K562 (cell line): ENCODE data around the gene NDUFA7. TPM values are rescaled to one million over a fixed set of nuclear protein-coding genes. Genes with fewer than 3 reads are reported as not detected.

ENCODE experiments used
- ATAC-seq: fragments of 200-7000 bp; cut with Tn5 transposase; 3 replicates; pipeline ENCODE4 v1.9.1; 2020; ENCODE audit warnings: moderate library complexity
- BruUV-seq: library from RNA; stranded (reverse); fragments of 400-500 nt; replicated peaks from 2 replicates; lab custom pipeline; 2021; lab: Mats Ljungman, UMichigan
- CTCF ChIA-PET: fragments of 300-600 bp; formaldehyde crosslinking; extraction: SDS; loops from one replicate; lab custom pipeline; 2021; ENCODE audit warnings: low intra/inter-chr PET ratio; lab: Yijun Ruan, JAX
- POLR2A ChIA-PET: fragments of 300-600, 350-650 bp; sonication (Branson Sonifier 250); formaldehyde crosslinking; extraction: SDS; loops from one replicate; lab custom pipeline; 2021; ENCODE audit warnings: antibody characterized with exemption, inconsistent platforms; lab: Yijun Ruan, JAX
- DNase-seq, 4 experiments: peaks; one replicate each; pipeline versions ENCODE4 v3.0.0 to v3.0.0-alpha.2; 2011 to 2018; ENCODE audit warnings: low spot score in 3 of 4, mixed read lengths in 3 of 4; ENCODE audit errors: extremely low read depth in 1 of 4
- FAIRE-seq: peaks from 2 replicates; lab custom pipeline; 2011; peaks lifted over from hg19 to GRCh38; lab: Jason Lieb, UNC
- H2AFZ ChIP-seq: 2 replicates; pipeline ENCODE4 v1.6.0; 2011; ENCODE audit warnings: low read depth, low read length, control low read depth, inconsistent platforms
- H3K27ac ChIP-seq: fragments of 200-600 bp; 3 replicates; pipeline ENCODE4 v1.8.0; 2011; ENCODE audit warnings: low read depth, mild to moderate bottlenecking, control low read depth, inconsistent platforms, low read length, moderate library complexity, mixed read lengths; ENCODE audit errors: extremely low read depth
- H3K27me3 ChIP-seq, 2 experiments: fragments of 300-600 bp in 1 of 2; 2 replicates in 1 of 2; 3 replicates in 1 of 2; pipeline versions ENCODE4 v1.6.0 to v1.8.0; 2011; ENCODE audit warnings: inconsistent platforms in 2 of 2, low read length in 2 of 2, mild to moderate bottlenecking in 1 of 2, mixed read lengths in 1 of 2, moderate library complexity in 1 of 2; ENCODE audit not compliant: control insufficient read depth in 2 of 2, insufficient read depth in 2 of 2
- H3K36me3 ChIP-seq: fragments of 300-600 bp; 3 replicates; pipeline ENCODE4 v1.8.0; 2011; ENCODE audit warnings: mild to moderate bottlenecking, low read length, inconsistent platforms; ENCODE audit not compliant: control insufficient read depth, insufficient read depth
- H3K4me1 ChIP-seq, 2 experiments: fragments of 200-600 bp in 1 of 2; replicated peaks in 1 of 2; 2 replicates in 1 of 2; 3 replicates in 1 of 2; pipeline versions ENCODE4 v1.5.1 to v1.8.0; 2011; ENCODE audit warnings: inconsistent platforms in 2 of 2, low read length in 2 of 2, mild to moderate bottlenecking in 1 of 2, mixed read lengths in 1 of 2, moderate library complexity in 1 of 2; ENCODE audit not compliant: control insufficient read depth in 2 of 2, insufficient read depth in 2 of 2
- H3K4me2 ChIP-seq: 2 replicates; pipeline ENCODE4 v1.6.1; 2011; ENCODE audit warnings: low read length, control low read depth, inconsistent platforms, mixed read lengths; ENCODE audit not compliant: insufficient read depth
- H3K4me3 ChIP-seq: fragments of 200-600 bp; sonication (generic), shearing (Covaris generic); 2 replicates; pipeline ENCODE4 v1.5.1; 2016; ENCODE audit warnings: control low read depth, inconsistent platforms
- H3K79me2 ChIP-seq: fragments of 200-600 bp; 3 replicates; pipeline ENCODE4 v1.8.0; 2011; ENCODE audit warnings: low read length, inconsistent platforms; ENCODE audit not compliant: control insufficient read depth, insufficient read depth
- H3K9ac ChIP-seq, 2 experiments: 2 replicates each; pipeline versions ENCODE4 v1.6.0 to v1.6.1; 2011; ENCODE audit warnings: low read depth in 2 of 2, low read length in 2 of 2, control low read depth in 1 of 2, inconsistent platforms in 1 of 2, mild to moderate bottlenecking in 1 of 2, mixed read lengths in 1 of 2; ENCODE audit not compliant: insufficient read depth in 1 of 2
- H3K9me1 ChIP-seq: one replicate; pipeline ENCODE4 v1.6.0; 2011; ENCODE audit warnings: inconsistent platforms, mild to moderate bottlenecking, low read length, moderate library complexity; ENCODE audit not compliant: control insufficient read depth, insufficient read depth
- H3K9me3 ChIP-seq: replicated peaks from 2 replicates; pipeline ENCODE4 v1.5.1; 2011; ENCODE audit warnings: low read depth, low read length, inconsistent platforms; ENCODE audit not compliant: control insufficient read depth, insufficient read depth
- H4K20me1 ChIP-seq: replicated peaks from 2 replicates; pipeline ENCODE4 v1.6.1; 2011; ENCODE audit warnings: low read length, inconsistent platforms, mixed read lengths; ENCODE audit not compliant: control insufficient read depth, insufficient read depth
- BHLHE40 ChIP-seq: IDR thresholded peaks from 2 replicates; pipeline ENCODE4 v1.6.1; 2011; ENCODE audit warnings: low read length, improper control_type of control experiment
- CC2D1A ChIP-seq: fragments of 450-650 bp; IDR thresholded peaks from 2 replicates; pipeline ENCODE4 v1.6.1; 2017; ENCODE audit warnings: mild to moderate bottlenecking
- NKRF ChIP-seq: fragments of 450-650 bp; IDR thresholded peaks from 2 replicates; pipeline ENCODE4 v1.6.1; 2016; ENCODE audit warnings: borderline replicate concordance
- NR2C2 ChIP-seq, 2 experiments: fragments of 200-800 bp in 1 of 2; sonication (Bioruptor generic) in 1 of 2; sonication (generic) in 1 of 2; formaldehyde crosslinking in 1 of 2; IDR thresholded peaks; 2 replicates each; pipeline versions ENCODE4 v1.6.1 to v1.8.0; 2016 to 2022; ENCODE audit warnings: mild to moderate bottlenecking in 1 of 2, missing compliant biosample characterization in 1 of 2, missing genetic modification characterization in 1 of 2, missing genetic modification reagents in 1 of 2
- RBFOX2 ChIP-seq: fragments of 200-400 bp; formaldehyde crosslinking; IDR thresholded peaks from 2 replicates; pipeline ENCODE4 v1.6.1; 2017; ENCODE audit warnings: low read depth, mild to moderate bottlenecking, low read length, moderate library complexity
- SMARCC2 ChIP-seq: fragments of 450-650 bp; IDR thresholded peaks from 2 replicates; pipeline ENCODE4 v1.6.1; 2017; ENCODE audit warnings: antibody characterized with exemption, moderate library complexity, mild to moderate bottlenecking, low read depth
- ZHX1 ChIP-seq: fragments of 150-350 bp; conservative IDR thresholded peaks from 2 replicates; pipeline ENCODE4 v1.6.1; 2014; ENCODE audit warnings: low read length
- ZNF263 ChIP-seq: sonication (generic); formaldehyde crosslinking; IDR thresholded peaks from 2 replicates; pipeline ENCODE4 v1.8.0; 2022; ENCODE audit warnings: mild to moderate bottlenecking, missing genetic modification reagents, borderline replicate concordance
- ZNF384 ChIP-seq: IDR thresholded peaks from 2 replicates; pipeline ENCODE4 v1.6.1; 2012; ENCODE audit warnings: low read depth, low read length, improper control_type of control experiment
- ZNF507 ChIP-seq: conservative IDR thresholded peaks from 2 replicates; pipeline ENCODE4 v1.6.1; 2017; ENCODE audit warnings: missing genetic modification characterization, missing compliant biosample characterization
- WGBS: fragments of 100-300 bp; shearing (Covaris generic); methylation state at CpG from one replicate; pipeline ENCODE4 v1.1.6; 2016; ENCODE audit warnings: low coverage, mixed read lengths; ENCODE audit not compliant: insufficient coverage; ENCODE audit errors: missing lambda C conversion rate; 5-methylcytosine and 5-hydroxymethylcytosine counted together
- in situ Hi-C: fragments of 300-500 bp; cut with MboI; formaldehyde crosslinking; loops from 4 replicates; pipeline ENCODE4 v1.15.0; 2018; ENCODE audit warnings: inconsistent platforms, mixed read lengths
- intact Hi-C: fragments of 100-400 bp; cut with micrococcal nuclease; formaldehyde crosslinking; loops from 2 replicates; pipeline ENCODE4 v1.14.2; 2022
- polyA plus RNA-seq, 8 experiments: library from polyadenylated mRNA; depleted of rRNA in 4 of 8; stranded (reverse) in 5 of 8; unstranded in 3 of 8; fragments of >200 nt; fragmentation: Nextera tagmentation in 2 of 8; fragmentation: Illumina TruSeq in 1 of 8; extraction: Ambion mirVana in 2 of 8; extraction: Trizol in 1 of 8; gene quantifications; 2 replicates each; pipeline versions ENCODE4 v1.2.1 to v1.2.3, GENCODE V29; 2011 to 2014; ENCODE audit warnings: inconsistent platforms in 1 of 8, missing spikeins in 1 of 8
- total RNA-seq, 7 experiments: library from RNA; depleted of rRNA in 6 of 7; stranded (reverse); fragments of >200 nt in 6 of 7; fragmentation: Illumina TruSeq in 2 of 7; extraction: Trizol in 2 of 7; gene quantifications; 2 replicates each; pipeline versions ENCODE4 v1.2.1 to v1.2.3, GENCODE V29; 2011 to 2021; ENCODE audit warnings: low replicate concordance in 1 of 7
- TF ChIP-seq, protein P1 (sequence below): sonication (generic); formaldehyde crosslinking; IDR thresholded peaks from 2 replicates; pipeline ENCODE4 v1.5.0; 2020; ENCODE audit warnings: missing genetic modification reagents
- TF ChIP-seq, protein P2 (sequence below): fragments of 200-800 bp; sonication (Bioruptor generic); IDR thresholded peaks from 2 replicates; pipeline ENCODE4 v1.6.1; 2017; ENCODE audit warnings: missing genetic modification characterization, missing compliant biosample characterization

Gene NDUFA7
- total and polyA plus RNA-seq, 9 of the 15 experiments (the other 6 are each of a cell fraction or from before 2014, with no cell fraction given), result 70.8 to 348 (median 142) TPM

DNA sequence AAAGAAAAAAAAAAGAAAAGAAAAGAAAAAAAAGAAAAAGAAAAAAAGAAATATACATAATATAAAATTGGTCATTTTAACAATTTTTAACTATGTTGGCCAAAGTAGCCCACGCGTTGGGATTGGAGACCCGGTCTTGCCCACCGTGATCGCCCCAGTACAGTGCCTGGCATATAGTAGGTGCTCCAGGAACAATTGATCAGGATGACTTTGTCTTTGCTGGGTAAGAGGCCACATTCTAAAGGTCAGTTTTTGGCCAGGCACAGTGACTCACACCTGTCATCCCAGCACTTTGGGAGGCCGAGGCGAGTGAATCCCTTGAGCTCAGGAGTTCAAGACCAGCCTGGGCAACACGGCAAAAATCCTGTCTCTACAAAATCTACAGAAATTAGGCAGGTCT, 39.0 kb upstream of the NDUFA7 start:
- ChIA-PET CTCF (no interaction called here), POLR2A (interaction anchor here (0.6 to 1.1 kb wide), 3 partner anchors 19 to 58 kb away, joined by 3 to 4 read pairs (median 4); no protein-coding TSS in a partner anchor)
- Histone ChIP-seq H4K20me1 (no peaks in the 10 kb centered on the region), H3K4me3 (no peak overlapping the region), H3K9me3 (no peaks in the 10 kb centered on the region), H3K9ac (no peak overlapping the region), H3K36me3 (no peaks in the 10 kb centered on the region), H3K27me3 (peaks cover 0 to 12% of the 10 kb centered on the region in 2 experiments; a peak in 2 of 5 replicates), H3K27ac (no peak overlapping the region), H3K4me2 (no peak overlapping the region), H3K79me2 (no peaks in the 10 kb centered on the region), H2AFZ (no peak overlapping the region), H3K4me1 (peaks cover 14 to 16% of the 10 kb centered on the region in 2 experiments), H3K9me1 (no peaks in the 10 kb centered on the region)
- FAIRE-seq (no peak), ATAC-seq (no peak), DNase-seq (no peak)
- intact Hi-C loops, result no loop called here
- 53% methylated on average over 8 of the region's 8 CpGs for WGBS
- no TSS peak for BruUV-seq
- in situ Hi-C loops, result no loop called here
- no peak for TF ChIP-seq ZHX1
- TF ChIP-seq NKRF, result no peak
- TF ChIP-seq ZNF384, result no peak
- no peak for TF ChIP-seq NR2C2 (CRISPR knock-in tag; IDR thresholded peaks at IDR 0.05)
- no peak for TF ChIP-seq NR2C2 (tag; IDR thresholded peaks at IDR 0.05)
- TF ChIP-seq BHLHE40, result no peak
- no peak for TF ChIP-seq SMARCC2
- TF ChIP-seq ZNF507 (tag), result no peak
- TF ChIP-seq, protein P1, sequence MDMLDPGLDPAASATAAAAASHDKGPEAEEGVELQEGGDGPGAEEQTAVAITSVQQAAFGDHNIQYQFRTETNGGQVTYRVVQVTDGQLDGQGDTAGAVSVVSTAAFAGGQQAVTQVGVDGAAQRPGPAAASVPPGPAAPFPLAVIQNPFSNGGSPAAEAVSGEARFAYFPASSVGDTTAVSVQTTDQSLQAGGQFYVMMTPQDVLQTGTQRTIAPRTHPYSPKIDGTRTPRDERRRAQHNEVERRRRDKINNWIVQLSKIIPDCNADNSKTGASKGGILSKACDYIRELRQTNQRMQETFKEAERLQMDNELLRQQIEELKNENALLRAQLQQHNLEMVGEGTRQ, result no peak
- TF ChIP-seq RBFOX2, result no peak
- no peak for TF ChIP-seq CC2D1A
- no peak for TF ChIP-seq ZNF263 (CRISPR knock-in tag)
- TF ChIP-seq, protein P2, sequence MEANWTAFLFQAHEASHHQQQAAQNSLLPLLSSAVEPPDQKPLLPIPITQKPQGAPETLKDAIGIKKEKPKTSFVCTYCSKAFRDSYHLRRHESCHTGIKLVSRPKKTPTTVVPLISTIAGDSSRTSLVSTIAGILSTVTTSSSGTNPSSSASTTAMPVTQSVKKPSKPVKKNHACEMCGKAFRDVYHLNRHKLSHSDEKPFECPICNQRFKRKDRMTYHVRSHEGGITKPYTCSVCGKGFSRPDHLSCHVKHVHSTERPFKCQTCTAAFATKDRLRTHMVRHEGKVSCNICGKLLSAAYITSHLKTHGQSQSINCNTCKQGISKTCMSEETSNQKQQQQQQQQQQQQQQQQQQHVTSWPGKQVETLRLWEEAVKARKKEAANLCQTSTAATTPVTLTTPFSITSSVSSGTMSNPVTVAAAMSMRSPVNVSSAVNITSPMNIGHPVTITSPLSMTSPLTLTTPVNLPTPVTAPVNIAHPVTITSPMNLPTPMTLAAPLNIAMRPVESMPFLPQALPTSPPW (CRISPR knock-in tag), result no peak
